K562 (cell line): ENCODE measurements around the gene DNAH17. TPM values are rescaled to one million over a fixed set of nuclear protein-coding genes. Genes with fewer than 3 reads are reported as not detected.

Source experiments
- AFF1 ChIP-seq, 2 experiments: fragments of 450-650 bp; IDR thresholded peaks; 2 replicates each; pipeline ENCODE4 v1.6.1; 2018; ENCODE audit warnings: mild to moderate bottlenecking in 2 of 2, low read depth in 1 of 2; ENCODE audit not compliant: partially characterized antibody in 2 of 2
- CBFB ChIP-seq: sonication (generic); formaldehyde crosslinking; IDR thresholded peaks from 2 replicates; pipeline ENCODE4 v1.4.0; 2020; ENCODE audit warnings: mild to moderate bottlenecking, missing genetic modification reagents
- CHD2 ChIP-seq: IDR thresholded peaks from 2 replicates; pipeline ENCODE4 v1.6.1; 2011; ENCODE audit warnings: low read depth, low read length
- CREB1 ChIP-seq, 2 experiments: sonication (generic) in 1 of 2; formaldehyde crosslinking in 1 of 2; IDR thresholded peaks; 2 replicates each; pipeline versions ENCODE4 v1.6.1 to v1.8.0; 2012 to 2022; ENCODE audit warnings: inconsistent platforms in 1 of 2, mild to moderate bottlenecking in 1 of 2, missing genetic modification reagents in 1 of 2, moderate library complexity in 1 of 2
- CTCF ChIP-seq, 3 experiments: IDR thresholded peaks in 2 of 3; conservative IDR thresholded peaks in 1 of 3; 2 replicates each; pipeline ENCODE4 v1.5.1; 2011 to 2012; ENCODE audit warnings: low read length in 3 of 3, mild to moderate bottlenecking in 3 of 3, control low read depth in 2 of 3, improper control_type of control experiment in 1 of 3, inconsistent platforms in 1 of 3, low read depth in 1 of 3, mixed read lengths in 1 of 3, moderate library complexity in 1 of 3; ENCODE audit not compliant: insufficient read depth in 2 of 3
- DEAF1 ChIP-seq: fragments of 450-650 bp; formaldehyde crosslinking; IDR thresholded peaks from 2 replicates; pipeline ENCODE4 v1.4.0; 2020; ENCODE audit warnings: mild to moderate bottlenecking, moderate library complexity
- ETS1 ChIP-seq: conservative IDR thresholded peaks from 2 replicates; pipeline ENCODE4 v1.6.1; 2011; ENCODE audit warnings: low read depth, mild to moderate bottlenecking, low read length; ENCODE audit not compliant: control insufficient read depth
- L3MBTL2 ChIP-seq: fragments of 450-650 bp; IDR thresholded peaks from 2 replicates; pipeline ENCODE4 v1.6.1; 2016; ENCODE audit warnings: mild to moderate bottlenecking, moderate library complexity
- MAFF ChIP-seq: IDR thresholded peaks from 2 replicates; pipeline ENCODE4 v1.6.1; 2012; ENCODE audit warnings: low read length, improper control_type of control experiment
- NFYB ChIP-seq: IDR thresholded peaks from 2 replicates; pipeline ENCODE4 v1.6.1; 2011; ENCODE audit warnings: mild to moderate bottlenecking, moderate library complexity; ENCODE audit not compliant: insufficient read length; ENCODE audit errors: extremely low read depth
- NR2C1 ChIP-seq, 2 experiments: fragments of 450-650 bp; IDR thresholded peaks; 2 replicates each; pipeline ENCODE4 v1.6.1; 2017; ENCODE audit warnings: mild to moderate bottlenecking in 2 of 2, antibody characterized with exemption in 1 of 2, inconsistent platforms in 1 of 2, missing compliant biosample characterization in 1 of 2, missing genetic modification characterization in 1 of 2
- NR2C2 ChIP-seq, 2 experiments: fragments of 200-800 bp in 1 of 2; sonication (Bioruptor generic) in 1 of 2; sonication (generic) in 1 of 2; formaldehyde crosslinking in 1 of 2; IDR thresholded peaks; 2 replicates each; pipeline versions ENCODE4 v1.6.1 to v1.8.0; 2016 to 2022; ENCODE audit warnings: mild to moderate bottlenecking in 1 of 2, missing compliant biosample characterization in 1 of 2, missing genetic modification characterization in 1 of 2, missing genetic modification reagents in 1 of 2
- RB1 ChIP-seq: fragments of 450-650 bp; IDR thresholded peaks from 2 replicates; pipeline ENCODE4 v1.6.1; 2017; ENCODE audit warnings: low read depth, mild to moderate bottlenecking
- ZNF518B ChIP-seq: fragments of 250-450 bp; sonication (Bioruptor Pico); IDR thresholded peaks from 2 replicates; pipeline ENCODE4 v1.5.0; 2021; ENCODE audit warnings: mild to moderate bottlenecking, moderate library complexity
- polyA plus RNA-seq, 8 experiments: library from polyadenylated mRNA; depleted of rRNA in 4 of 8; stranded (reverse) in 5 of 8; unstranded in 3 of 8; fragments of >200 nt; fragmentation: Nextera tagmentation in 2 of 8; fragmentation: Illumina TruSeq in 1 of 8; extraction: Ambion mirVana in 2 of 8; extraction: Trizol in 1 of 8; gene quantifications; 2 replicates each; pipeline versions ENCODE4 v1.2.1 to v1.2.3, GENCODE V29; 2011 to 2014; ENCODE audit warnings: inconsistent platforms in 1 of 8, missing spikeins in 1 of 8
- total RNA-seq, 7 experiments: library from RNA; depleted of rRNA in 6 of 7; stranded (reverse); fragments of >200 nt in 6 of 7; fragmentation: Illumina TruSeq in 2 of 7; extraction: Trizol in 2 of 7; gene quantifications; 2 replicates each; pipeline versions ENCODE4 v1.2.1 to v1.2.3, GENCODE V29; 2011 to 2021; ENCODE audit warnings: low replicate concordance in 1 of 7

DNAH17 gene
- total and polyA plus RNA-seq, 9 of the 15 experiments (the other 6 are each of a cell fraction or from before 2014, with no cell fraction given), result under 0.01 to 0.06 (median 0.03) TPM; not detected in 5

GRCh38 chr17:78583091-78583490 is 5.9 kb upstream of the DNAH17 start (continued):
- TF ChIP-seq ETS1, result 0 out of 2 replicates have a peak, but pooled peaks have one; percentile 58
- TF ChIP-seq CBFB (CRISPR knock-in tag), result no peak
- peak; percentile 68 for TF ChIP-seq NFYB
- no peak for TF ChIP-seq DEAF1
- TF ChIP-seq ZNF518B (CRISPR knock-in tag), result no peak
- no peak for TF ChIP-seq NR2C1 (IDR thresholded peaks at IDR 0.05)
- peak; percentile 52 for TF ChIP-seq NR2C1 (tag; IDR thresholded peaks at IDR 0.05)
- no peak for TF ChIP-seq L3MBTL2
- TF ChIP-seq MAFF, result no peak
- no peak for TF ChIP-seq CTCF (IDR thresholded peaks at IDR 0.05 in 2 of 3, conservative IDR thresholded peaks at IDR 0.05 in 1 of 3; ENCODE audit: insufficient read depth in 2 of 3, low read depth in 1 of 3, low read length in 3 of 3)
- peak in 1 of 2 experiments; percentile 76 for TF ChIP-seq AFF1 (IDR thresholded peaks at IDR 0.05; ENCODE audit: low read depth in 1 of 2, partially characterized antibody in 2 of 2)
- no peak for TF ChIP-seq RB1
- TF ChIP-seq CHD2, result no peak
- TF ChIP-seq CREB1 (IDR thresholded peaks at IDR 0.05), result no peak
- TF ChIP-seq CREB1 (CRISPR knock-in tag; IDR thresholded peaks at IDR 0.05), result no peak
- TF ChIP-seq NR2C2 (CRISPR knock-in tag; IDR thresholded peaks at IDR 0.05), result no peak
- 0 out of 2 replicates have a peak, but pooled peaks have one; percentile 11 for TF ChIP-seq NR2C2 (tag; IDR thresholded peaks at IDR 0.05)
